Gastrocnemius medialis (tissue), 4 donors: ENCODE results near the gene FOLH1.
"Not testable (repeated sequence)": the region's sequence is repeated elsewhere in the genome, so short reads cannot be mapped to it uniquely, and the experiment has no call there.

Source experiments
- POLR2A ChIP-seq, 2 donors: fragments of 450-650 bp; IDR thresholded peaks; one replicate each; pipeline ENCODE4 v1.6.1; 2017; ENCODE audit warnings: antibody characterized with exemption in 2 of 2, mild to moderate bottlenecking in 2 of 2, moderate library complexity in 2 of 2
- TF ChIP-seq, protein P1 (sequence below), 5 experiments: fragments of 450-650 bp in 3 of 5; fragments of 200-600 bp in 2 of 5; sonication (generic) in 2 of 5; IDR thresholded peaks in 4 of 5; conservative IDR thresholded peaks in 1 of 5; 1 replicate in 4 of 5; 2 replicates in 1 of 5; pipeline ENCODE4 v1.5.1; 2016 to 2019; ENCODE audit warnings: antibody characterized with exemption in 5 of 5, mild to moderate bottlenecking in 3 of 5, moderate library complexity in 3 of 5

DNA sequence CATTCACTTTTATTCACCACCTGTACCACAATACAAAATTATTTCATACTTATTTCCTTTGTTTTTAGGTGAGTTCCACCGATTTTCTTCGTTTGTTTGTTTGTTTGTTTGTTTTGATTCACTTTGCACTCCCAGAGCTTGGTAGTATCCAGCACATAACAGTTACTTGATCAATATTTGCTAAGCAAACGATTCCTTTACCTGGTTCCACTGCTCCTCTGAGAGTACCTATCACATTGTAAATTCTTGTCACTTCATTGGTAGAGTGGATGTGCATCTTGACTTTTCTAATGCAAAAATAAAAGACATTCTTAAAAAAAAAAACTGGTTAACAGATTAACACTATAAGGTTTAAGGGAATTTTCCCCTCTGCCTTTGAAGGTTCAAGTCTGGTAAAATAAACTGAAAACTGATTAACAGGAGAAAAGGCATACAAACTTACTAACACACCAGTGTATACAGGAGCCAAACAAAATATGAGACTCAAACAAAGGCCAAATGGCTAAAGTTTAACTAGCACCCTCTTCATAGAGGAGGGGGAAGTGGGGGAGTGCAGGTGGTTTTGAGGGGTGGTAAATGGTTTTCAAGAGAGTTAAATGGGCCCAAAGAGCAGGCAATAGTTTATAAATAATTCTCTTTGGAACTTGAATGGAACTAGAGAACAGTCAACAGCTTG is 33.6 kb downstream of the FOLH1 start:
- not testable (repeated sequence) for TF ChIP-seq POLR2A (IDR thresholded peaks at IDR 0.05)
- TF ChIP-seq, protein P1, sequence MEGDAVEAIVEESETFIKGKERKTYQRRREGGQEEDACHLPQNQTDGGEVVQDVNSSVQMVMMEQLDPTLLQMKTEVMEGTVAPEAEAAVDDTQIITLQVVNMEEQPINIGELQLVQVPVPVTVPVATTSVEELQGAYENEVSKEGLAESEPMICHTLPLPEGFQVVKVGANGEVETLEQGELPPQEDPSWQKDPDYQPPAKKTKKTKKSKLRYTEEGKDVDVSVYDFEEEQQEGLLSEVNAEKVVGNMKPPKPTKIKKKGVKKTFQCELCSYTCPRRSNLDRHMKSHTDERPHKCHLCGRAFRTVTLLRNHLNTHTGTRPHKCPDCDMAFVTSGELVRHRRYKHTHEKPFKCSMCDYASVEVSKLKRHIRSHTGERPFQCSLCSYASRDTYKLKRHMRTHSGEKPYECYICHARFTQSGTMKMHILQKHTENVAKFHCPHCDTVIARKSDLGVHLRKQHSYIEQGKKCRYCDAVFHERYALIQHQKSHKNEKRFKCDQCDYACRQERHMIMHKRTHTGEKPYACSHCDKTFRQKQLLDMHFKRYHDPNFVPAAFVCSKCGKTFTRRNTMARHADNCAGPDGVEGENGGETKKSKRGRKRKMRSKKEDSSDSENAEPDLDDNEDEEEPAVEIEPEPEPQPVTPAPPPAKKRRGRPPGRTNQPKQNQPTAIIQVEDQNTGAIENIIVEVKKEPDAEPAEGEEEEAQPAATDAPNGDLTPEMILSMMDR (IDR thresholded peaks at IDR 0.05 in 4 of 5, conservative IDR thresholded peaks at IDR 0.05 in 1 of 5): not testable (repeated sequence)
